Testis (tissue), 2 donors: Measurements from ENCODE around the gene MED9.

Source experiments
- POLR2A ChIP-seq: fragments of 450-650 bp; IDR thresholded peaks from one replicate; pipeline ENCODE4 v1.6.1; 2017; ENCODE audit warnings: antibody characterized with exemption, mild to moderate bottlenecking, moderate library complexity
- TF ChIP-seq, protein P1 (sequence below), 3 experiments: fragments of 450-650 bp in 2 of 3; fragments of 200-600 bp in 1 of 3; sonication (generic) in 1 of 3; IDR thresholded peaks; one replicate each; pipeline ENCODE4 v1.5.1; 2016 to 2019; ENCODE audit warnings: antibody characterized with exemption in 3 of 3, mild to moderate bottlenecking in 2 of 3, moderate library complexity in 1 of 3

DNA sequence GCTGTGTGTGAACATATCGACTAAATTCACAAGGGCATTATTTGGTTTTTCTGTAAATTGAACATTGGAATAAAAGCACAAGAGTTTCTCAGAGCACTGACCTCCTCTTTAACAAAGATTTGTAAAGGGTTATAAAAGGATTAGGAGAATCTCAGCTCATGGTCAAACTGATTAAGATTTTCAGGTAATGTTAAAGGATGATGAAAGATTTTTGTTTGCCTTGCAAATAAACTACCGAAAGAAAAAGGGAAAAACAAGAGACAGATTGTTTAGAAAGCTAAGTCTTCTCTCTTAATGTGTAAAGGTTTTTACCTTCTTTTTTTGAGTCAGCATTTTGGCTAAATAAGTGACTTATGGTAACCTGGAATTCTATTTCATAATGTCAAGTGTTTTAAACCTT lies 47.6 kb upstream of the MED9 start:
- TF ChIP-seq, protein P1, sequence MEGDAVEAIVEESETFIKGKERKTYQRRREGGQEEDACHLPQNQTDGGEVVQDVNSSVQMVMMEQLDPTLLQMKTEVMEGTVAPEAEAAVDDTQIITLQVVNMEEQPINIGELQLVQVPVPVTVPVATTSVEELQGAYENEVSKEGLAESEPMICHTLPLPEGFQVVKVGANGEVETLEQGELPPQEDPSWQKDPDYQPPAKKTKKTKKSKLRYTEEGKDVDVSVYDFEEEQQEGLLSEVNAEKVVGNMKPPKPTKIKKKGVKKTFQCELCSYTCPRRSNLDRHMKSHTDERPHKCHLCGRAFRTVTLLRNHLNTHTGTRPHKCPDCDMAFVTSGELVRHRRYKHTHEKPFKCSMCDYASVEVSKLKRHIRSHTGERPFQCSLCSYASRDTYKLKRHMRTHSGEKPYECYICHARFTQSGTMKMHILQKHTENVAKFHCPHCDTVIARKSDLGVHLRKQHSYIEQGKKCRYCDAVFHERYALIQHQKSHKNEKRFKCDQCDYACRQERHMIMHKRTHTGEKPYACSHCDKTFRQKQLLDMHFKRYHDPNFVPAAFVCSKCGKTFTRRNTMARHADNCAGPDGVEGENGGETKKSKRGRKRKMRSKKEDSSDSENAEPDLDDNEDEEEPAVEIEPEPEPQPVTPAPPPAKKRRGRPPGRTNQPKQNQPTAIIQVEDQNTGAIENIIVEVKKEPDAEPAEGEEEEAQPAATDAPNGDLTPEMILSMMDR (IDR thresholded peaks at IDR 0.05) = no peak
- no peak for TF ChIP-seq POLR2A
